IMR-90 (cell line): Measurements from ENCODE around the gene LHX5. TPM values are rescaled to one million over a fixed set of nuclear protein-coding genes. Genes with fewer than 3 reads are reported as not detected.

Experiments
- ATAC-seq: fragments of 200-7000 bp; cut with Tn5 transposase; 2 replicates; pipeline ENCODE4 v1.9.1; 2020; ENCODE audit warnings: low read depth, mild to moderate bottlenecking, moderate library complexity
- BruUV-seq: library from RNA; stranded (reverse); fragments of 400-500 nt; replicated peaks from 2 replicates; lab custom pipeline; 2021; lab: Mats Ljungman, UMichigan
- CTCF ChIA-PET: fragments of 300-600 bp; formaldehyde crosslinking; extraction: SDS; loops from one replicate; lab custom pipeline; 2021; ENCODE audit warnings: antibody characterized with exemption; lab: Yijun Ruan, JAX
- POLR2A ChIA-PET: fragments of 300-600 bp; sonication (Branson Sonifier 250); formaldehyde crosslinking; loops from one replicate; lab custom pipeline; 2022; ENCODE audit warnings: antibody characterized with exemption; ENCODE audit not compliant: unreplicated experiment; lab: Charles Lee
- DNase-seq: peaks from one replicate; pipeline ENCODE4 v3.0.0; 2013
- H2AFZ ChIP-seq: replicated peaks from 2 replicates; pipeline ENCODE3; 2013; ENCODE audit warnings: low read length, mild to moderate bottlenecking; ENCODE audit not compliant: poor library complexity
- H2AK5ac ChIP-seq: 2 replicates; pipeline ENCODE4 v1.6.1; 2013; ENCODE audit warnings: low read depth, low read length, inconsistent platforms
- H2AK9ac ChIP-seq: replicated peaks from 2 replicates; pipeline ENCODE3; 2013; ENCODE audit warnings: mild to moderate bottlenecking, low read depth, low read length, moderate library complexity; ENCODE audit not compliant: poor library complexity
- H2BK120ac ChIP-seq: 2 replicates; pipeline ENCODE4 v1.6.1; 2013; ENCODE audit warnings: low read depth, low read length, inconsistent platforms
- H2BK15ac ChIP-seq: 3 replicates; pipeline ENCODE4 v1.6.1; 2013; ENCODE audit warnings: low read depth, low read length, inconsistent platforms
- H2BK20ac ChIP-seq: 2 replicates; pipeline ENCODE4 v1.6.1; 2013; ENCODE audit warnings: low read depth, mild to moderate bottlenecking, inconsistent platforms, low read length, moderate library complexity
- H2BK5ac ChIP-seq: 2 replicates; pipeline ENCODE4 v1.6.1; 2013; ENCODE audit warnings: mild to moderate bottlenecking, low read depth, low read length, inconsistent platforms; ENCODE audit not compliant: poor library complexity, severe bottlenecking
- H3K14ac ChIP-seq: replicated peaks from 2 replicates; pipeline ENCODE4 v1.6.1; 2013; ENCODE audit warnings: low read depth, low read length, inconsistent platforms
- H3K18ac ChIP-seq: 2 replicates; pipeline ENCODE4 v1.6.1; 2013; ENCODE audit warnings: low read depth, low read length, control low read depth
- H3K23ac ChIP-seq: 2 replicates; pipeline ENCODE4 v1.6.1; 2013; ENCODE audit warnings: low read depth, low read length, inconsistent platforms
- H3K27ac ChIP-seq: 2 replicates; pipeline ENCODE4 v1.5.1; 2013; ENCODE audit warnings: mild to moderate bottlenecking, control low read depth, low read length; ENCODE audit not compliant: insufficient read depth
- H3K27me3 ChIP-seq: 2 replicates; pipeline ENCODE4 v1.6.1; 2013; ENCODE audit warnings: low read length; ENCODE audit not compliant: control insufficient read depth, insufficient read depth
- H3K36me3 ChIP-seq: 2 replicates; pipeline ENCODE4 v1.6.1; 2013; ENCODE audit warnings: low read length, mixed read lengths; ENCODE audit not compliant: control insufficient read depth, insufficient read depth
- H3K4ac ChIP-seq: 2 replicates; pipeline ENCODE4 v1.6.1; 2013; ENCODE audit warnings: low read depth, low read length, inconsistent platforms
- H3K4me1 ChIP-seq: 2 replicates; pipeline ENCODE4 v1.6.1; 2013; ENCODE audit warnings: low read length, mixed read lengths; ENCODE audit not compliant: control insufficient read depth, insufficient read depth
- H3K4me2 ChIP-seq: 2 replicates; pipeline ENCODE4 v1.6.1; 2013; ENCODE audit warnings: low read depth, mild to moderate bottlenecking, control low read depth, low read length, moderate library complexity
- H3K4me3 ChIP-seq: 2 replicates; pipeline ENCODE4 v1.5.1; 2013; ENCODE audit warnings: low read depth, mild to moderate bottlenecking, control low read depth, low read length, moderate library complexity; ENCODE audit not compliant: insufficient read depth
- H3K56ac ChIP-seq: 2 replicates; pipeline ENCODE4 v1.6.1; 2013; ENCODE audit warnings: low read length, inconsistent platforms; ENCODE audit not compliant: insufficient read depth; ENCODE audit errors: extremely low read depth
- H3K79me1 ChIP-seq, 2 experiments: 2 replicates each; pipeline ENCODE4 v1.6.1; 2013; ENCODE audit warnings: low read length in 2 of 2, inconsistent platforms in 1 of 2, low read depth in 1 of 2
- H3K9ac ChIP-seq: 2 replicates; pipeline ENCODE4 v1.6.1; 2013; ENCODE audit warnings: low read depth, low read length, control low read depth
- H3K9me1 ChIP-seq: 2 replicates; pipeline ENCODE4 v1.6.1; 2013; ENCODE audit warnings: low read length, inconsistent platforms; ENCODE audit not compliant: insufficient read depth
- H3K9me3 ChIP-seq: 2 replicates; pipeline ENCODE4 v1.6.1; 2013; ENCODE audit warnings: low read length; ENCODE audit not compliant: control insufficient read depth, insufficient read depth
- H4K20me1 ChIP-seq: 2 replicates; pipeline ENCODE4 v1.6.1; 2013; ENCODE audit warnings: low read length, inconsistent platforms; ENCODE audit not compliant: insufficient read depth
- H4K5ac ChIP-seq: 2 replicates; pipeline ENCODE4 v1.6.1; 2013; ENCODE audit warnings: mild to moderate bottlenecking, low read depth, low read length, control low read depth
- H4K8ac ChIP-seq, 2 experiments: 2 replicates each; pipeline ENCODE4 v1.6.1; 2013; ENCODE audit warnings: low read depth in 2 of 2, low read length in 2 of 2, control low read depth in 1 of 2, inconsistent platforms in 1 of 2
- H4K91ac ChIP-seq: 2 replicates; pipeline ENCODE4 v1.6.1; 2013; ENCODE audit warnings: low read depth, low read length, inconsistent platforms; ENCODE audit not compliant: insufficient read depth
- CHD1 ChIP-seq: IDR thresholded peaks from 2 replicates; pipeline ENCODE4 v1.6.1; 2012; ENCODE audit warnings: low read depth, low read length, improper control_type of control experiment
- MAZ ChIP-seq: IDR thresholded peaks from 2 replicates; pipeline ENCODE4 v1.6.1; 2012; ENCODE audit warnings: low read depth, mild to moderate bottlenecking, low read length, improper control_type of control experiment, moderate library complexity, borderline replicate concordance
- RCOR1 ChIP-seq: IDR thresholded peaks from 2 replicates; pipeline ENCODE4 v1.6.1; 2012; ENCODE audit warnings: mild to moderate bottlenecking, low read length, improper control_type of control experiment; ENCODE audit not compliant: insufficient replicate concordance
- RFX5 ChIP-seq: IDR thresholded peaks from 2 replicates; pipeline ENCODE4 v1.8.0; 2012; ENCODE audit warnings: low read depth, mild to moderate bottlenecking, low read length, moderate library complexity
- WGBS, 2 experiments: methylation state at CpG; one replicate each; pipeline versions ENCODE4 v1.1.5 to v1.1.7; 2013; ENCODE audit warnings: missing lambda C conversion rate in 2 of 2; ENCODE audit not compliant: insufficient read length in 1 of 2; ENCODE audit errors: extremely low coverage in 2 of 2; 5-methylcytosine and 5-hydroxymethylcytosine counted together
- dilution Hi-C: fragments of 300-500 bp; cut with HindIII; formaldehyde crosslinking; loops from one replicate; pipeline ENCODE4 v1.14.3; 2018; ENCODE audit warnings: low sequenced_read_pairs; ENCODE audit not compliant: unreplicated experiment
- in situ Hi-C: fragments of 300-500 bp; cut with MboI; formaldehyde crosslinking; loops from 3 replicates; pipeline ENCODE4 v1.14.3; 2019; ENCODE audit warnings: low sequenced_read_pairs, inconsistent platforms, mixed read lengths
- intact Hi-C: fragments of 100-400 bp; cut with micrococcal nuclease; formaldehyde crosslinking; loops from 2 replicates; pipeline ENCODE4 v1.10.0; 2022
- polyA plus RNA-seq, 3 experiments: library from polyadenylated mRNA; depleted of rRNA; stranded (reverse); fragments of >200 nt; gene quantifications; 2 replicates each; pipeline ENCODE4 v1.2.3, GENCODE V29; 2012; ENCODE audit warnings: low replicate concordance in 1 of 3
- total RNA-seq: library from RNA; depleted of rRNA; stranded (reverse); fragments of >200 nt; gene quantifications from 2 replicates; pipeline ENCODE4 v1.2.3, GENCODE V29; 2012

Gene LHX5
- total and polyA plus RNA-seq, 2 of the 4 experiments (the other 2 are of a cell fraction) = not detected

DNA sequence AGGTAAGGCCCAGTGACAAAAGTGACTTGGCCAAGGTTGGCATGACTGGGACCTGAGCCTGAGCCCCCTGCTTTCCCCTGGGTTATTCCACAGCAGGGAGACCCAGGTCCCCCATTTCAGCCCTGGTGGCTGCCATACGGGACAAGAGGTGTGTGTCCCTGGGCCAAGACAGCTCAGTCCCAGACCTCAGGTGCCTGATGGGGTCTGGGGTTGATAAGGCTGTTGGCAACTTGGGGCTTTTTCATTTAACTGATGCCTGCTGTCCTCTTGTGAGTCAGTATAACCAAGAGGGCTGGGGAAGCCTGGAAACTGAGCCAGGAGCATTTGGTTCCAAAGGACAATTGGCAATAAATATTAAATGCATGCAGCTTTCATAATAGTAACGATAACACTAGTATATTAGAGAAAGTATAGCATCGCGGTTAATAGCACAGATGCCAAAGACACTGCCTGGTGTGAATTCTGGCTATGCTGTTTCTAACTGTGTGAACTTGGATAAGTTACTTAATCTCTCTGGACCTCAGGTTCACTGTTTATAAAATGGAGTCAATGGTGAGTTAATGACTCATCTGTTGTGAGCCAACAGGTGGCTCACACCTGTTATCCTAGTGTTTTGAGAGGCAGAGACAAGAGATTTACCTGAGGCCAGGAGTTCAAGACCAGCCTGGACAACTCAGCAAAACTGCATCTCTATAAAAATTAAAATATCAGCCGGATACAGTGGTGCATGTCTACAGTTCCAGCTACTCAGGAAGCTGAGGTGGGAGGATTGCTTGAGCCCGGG, 48.6 kb downstream of the LHX5 start:
- H3K9ac ChIP-seq = peak overlapping the region; percentile 74
- peak overlapping the region; percentile 31; the same call in 1 of the 2 replicates for H4K91ac ChIP-seq
- H2BK20ac ChIP-seq = no peak overlapping the region; the same call in 1 of the 2 replicates
- H3K27ac ChIP-seq = no peak overlapping the region; the same call in 1 of the 2 replicates
- H4K20me1 ChIP-seq = no peaks in the 10 kb centered on the region
- ChIA-PET POLR2A (no interaction called here), CTCF (no interaction called here)
- no CpG with 5 or more reads among the region's 6 CpGs for WGBS, 2 experiments
- no peak overlapping the region for H3K23ac ChIP-seq
- H2BK120ac ChIP-seq = no peak overlapping the region
- BruUV-seq = no TSS peak
- no peak overlapping the region for H4K5ac ChIP-seq
- TF ChIP-seq MAZ (no peak), RFX5 (no peak), RCOR1 (no peak), CHD1 (no peak)
- H3K4me2 ChIP-seq = peak overlapping the region; percentile 77
- H3K27me3 ChIP-seq = no peaks in the 10 kb centered on the region; the same call in 1 of the 2 replicates
- H3K18ac ChIP-seq = no peak overlapping the region
- dilution Hi-C loops = no loop called here
- intact Hi-C loops = no loop called here
- peak overlapping the region; percentile 57; the same call in 1 of the 2 replicates for H2AK5ac ChIP-seq
- in situ Hi-C loops = no loop called here
- H3K9me1 ChIP-seq = no peaks in the 10 kb centered on the region
- ATAC-seq (no peak), DNase-seq (peak; percentile 9)
- H3K79me1 ChIP-seq = peaks cover 0 to 8% of the 10 kb centered on the region in 2 experiments; a peak in 2 of 4 replicates
- H4K8ac ChIP-seq = peak overlapping the region; percentile 65 to 82; a peak in 2 of 4 replicates
- H2BK5ac ChIP-seq = no peak overlapping the region
- H3K4ac ChIP-seq = peak overlapping the region; percentile 78
- H2AK9ac ChIP-seq = peak overlapping the region; percentile 80
- peaks cover 2% of the 10 kb centered on the region; the same call in 1 of the 2 replicates for H3K4me1 ChIP-seq
- H3K9me3 ChIP-seq = no peaks in the 10 kb centered on the region
- peak overlapping the region; percentile 24 for H2AFZ ChIP-seq
- no peak overlapping the region for H2BK15ac ChIP-seq
- no peak overlapping the region for H3K56ac ChIP-seq
- H3K36me3 ChIP-seq = no peaks in the 10 kb centered on the region
- peak overlapping the region; percentile 38 for H3K4me3 ChIP-seq
- peak overlapping the region; percentile 66; the same call in 1 of the 2 replicates for H3K14ac ChIP-seq
